HCT116 (cell line): Measurements from ENCODE around the gene CAPZB.

Experiments used
- EGR1 ChIP-seq: IDR thresholded peaks from 2 replicates; pipeline ENCODE4 v1.6.1; 2012; ENCODE audit warnings: low read depth
- EZH2 ChIP-seq: fragments of 200-600 bp; sonication (generic); IDR thresholded peaks from 2 replicates; pipeline ENCODE4 v1.6.1; 2017; ENCODE audit warnings: antibody characterized with exemption, mixed run types
- EZH2phosphoT487 ChIP-seq: fragments of 200-600 bp; IDR thresholded peaks from 2 replicates; pipeline ENCODE4 v1.6.1; 2018; ENCODE audit warnings: antibody characterized with exemption, borderline replicate concordance
- TF ChIP-seq, protein P1 (sequence below), 3 experiments: fragments of 200-600 bp in 1 of 3; sonication (generic) in 1 of 3; IDR thresholded peaks in 2 of 3; conservative IDR thresholded peaks in 1 of 3; 2 replicates each; pipeline ENCODE4 v1.5.1; 2012 to 2017; ENCODE audit warnings: low read depth in 2 of 3, low read length in 2 of 3, antibody characterized with exemption in 1 of 3, borderline replicate concordance in 1 of 3, control low read depth in 1 of 3, mild to moderate bottlenecking in 1 of 3, mixed read lengths in 1 of 3, mixed run types in 1 of 3, moderate library complexity in 1 of 3; ENCODE audit not compliant: insufficient read depth in 1 of 3
- TF ChIP-seq, protein P2 (sequence below): IDR thresholded peaks from 2 replicates; pipeline ENCODE4 v1.6.1; 2012; ENCODE audit warnings: low read depth

DNA sequence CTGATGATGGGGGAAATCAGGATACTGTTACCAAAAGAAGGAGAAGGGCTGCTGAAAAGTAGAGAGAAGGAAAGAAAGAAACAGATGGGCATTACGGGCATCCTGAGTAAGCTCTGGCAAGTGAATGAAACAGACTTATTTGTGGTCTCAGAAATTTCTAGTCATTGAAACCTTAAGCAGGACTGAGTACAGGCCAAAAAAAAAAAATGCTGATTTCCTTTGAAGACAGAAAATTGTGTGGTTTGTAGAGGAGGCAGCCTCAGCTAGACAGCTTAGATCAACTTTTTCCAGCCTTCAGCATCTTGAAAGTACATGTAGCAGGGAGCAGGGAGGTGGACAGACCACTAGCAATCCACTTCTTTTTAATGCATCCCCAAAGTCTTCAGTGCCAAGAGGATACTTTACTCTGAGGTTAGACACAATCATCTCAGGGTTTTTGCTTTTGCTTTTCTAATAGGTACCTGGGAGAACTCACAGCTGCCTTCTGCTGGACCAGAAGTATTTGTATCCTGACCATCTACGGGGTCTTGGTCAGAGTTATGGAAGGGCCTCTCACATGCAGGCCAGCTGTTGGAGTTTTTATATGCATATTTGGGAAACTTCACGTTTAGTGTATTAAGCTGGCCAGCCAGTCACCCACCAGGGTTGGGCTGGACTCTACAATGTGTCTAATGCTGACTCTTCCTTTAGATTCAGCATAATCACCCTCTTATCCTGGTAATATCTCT lies 10.6 kb upstream of the CAPZB start:
- TF ChIP-seq, protein P1, sequence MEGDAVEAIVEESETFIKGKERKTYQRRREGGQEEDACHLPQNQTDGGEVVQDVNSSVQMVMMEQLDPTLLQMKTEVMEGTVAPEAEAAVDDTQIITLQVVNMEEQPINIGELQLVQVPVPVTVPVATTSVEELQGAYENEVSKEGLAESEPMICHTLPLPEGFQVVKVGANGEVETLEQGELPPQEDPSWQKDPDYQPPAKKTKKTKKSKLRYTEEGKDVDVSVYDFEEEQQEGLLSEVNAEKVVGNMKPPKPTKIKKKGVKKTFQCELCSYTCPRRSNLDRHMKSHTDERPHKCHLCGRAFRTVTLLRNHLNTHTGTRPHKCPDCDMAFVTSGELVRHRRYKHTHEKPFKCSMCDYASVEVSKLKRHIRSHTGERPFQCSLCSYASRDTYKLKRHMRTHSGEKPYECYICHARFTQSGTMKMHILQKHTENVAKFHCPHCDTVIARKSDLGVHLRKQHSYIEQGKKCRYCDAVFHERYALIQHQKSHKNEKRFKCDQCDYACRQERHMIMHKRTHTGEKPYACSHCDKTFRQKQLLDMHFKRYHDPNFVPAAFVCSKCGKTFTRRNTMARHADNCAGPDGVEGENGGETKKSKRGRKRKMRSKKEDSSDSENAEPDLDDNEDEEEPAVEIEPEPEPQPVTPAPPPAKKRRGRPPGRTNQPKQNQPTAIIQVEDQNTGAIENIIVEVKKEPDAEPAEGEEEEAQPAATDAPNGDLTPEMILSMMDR (IDR thresholded peaks at IDR 0.05 in 2 of 3, conservative IDR thresholded peaks at IDR 0.05 in 1 of 3; ENCODE audit: borderline replicate concordance in 1 of 3, insufficient read depth in 1 of 3, low read depth in 2 of 3, low read length in 2 of 3) = no peak
- TF ChIP-seq EZH2phosphoT487 = no peak
- TF ChIP-seq, protein P2, sequence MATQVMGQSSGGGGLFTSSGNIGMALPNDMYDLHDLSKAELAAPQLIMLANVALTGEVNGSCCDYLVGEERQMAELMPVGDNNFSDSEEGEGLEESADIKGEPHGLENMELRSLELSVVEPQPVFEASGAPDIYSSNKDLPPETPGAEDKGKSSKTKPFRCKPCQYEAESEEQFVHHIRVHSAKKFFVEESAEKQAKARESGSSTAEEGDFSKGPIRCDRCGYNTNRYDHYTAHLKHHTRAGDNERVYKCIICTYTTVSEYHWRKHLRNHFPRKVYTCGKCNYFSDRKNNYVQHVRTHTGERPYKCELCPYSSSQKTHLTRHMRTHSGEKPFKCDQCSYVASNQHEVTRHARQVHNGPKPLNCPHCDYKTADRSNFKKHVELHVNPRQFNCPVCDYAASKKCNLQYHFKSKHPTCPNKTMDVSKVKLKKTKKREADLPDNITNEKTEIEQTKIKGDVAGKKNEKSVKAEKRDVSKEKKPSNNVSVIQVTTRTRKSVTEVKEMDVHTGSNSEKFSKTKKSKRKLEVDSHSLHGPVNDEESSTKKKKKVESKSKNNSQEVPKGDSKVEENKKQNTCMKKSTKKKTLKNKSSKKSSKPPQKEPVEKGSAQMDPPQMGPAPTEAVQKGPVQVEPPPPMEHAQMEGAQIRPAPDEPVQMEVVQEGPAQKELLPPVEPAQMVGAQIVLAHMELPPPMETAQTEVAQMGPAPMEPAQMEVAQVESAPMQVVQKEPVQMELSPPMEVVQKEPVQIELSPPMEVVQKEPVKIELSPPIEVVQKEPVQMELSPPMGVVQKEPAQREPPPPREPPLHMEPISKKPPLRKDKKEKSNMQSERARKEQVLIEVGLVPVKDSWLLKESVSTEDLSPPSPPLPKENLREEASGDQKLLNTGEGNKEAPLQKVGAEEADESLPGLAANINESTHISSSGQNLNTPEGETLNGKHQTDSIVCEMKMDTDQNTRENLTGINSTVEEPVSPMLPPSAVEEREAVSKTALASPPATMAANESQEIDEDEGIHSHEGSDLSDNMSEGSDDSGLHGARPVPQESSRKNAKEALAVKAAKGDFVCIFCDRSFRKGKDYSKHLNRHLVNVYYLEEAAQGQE = no peak
- no peak for TF ChIP-seq EZH2
- TF ChIP-seq EGR1 = no peak
